RWPE2 (cell line): ENCODE measurements around the gene NIT1.
"Not testable (repeated sequence)": the region's sequence is repeated elsewhere in the genome, so short reads cannot be mapped to it uniquely, and the experiment has no call there.

ENCODE experiments used
- ATAC-seq: fragments of 200-7000 bp; cut with Tn5 transposase; 3 replicates; pipeline ENCODE4 v1.9.1; 2021; ENCODE audit warnings: low read depth
- DNase-seq: peaks from one replicate; pipeline ENCODE4 v3.0.0-alpha.2; 2020; ENCODE audit warnings: low spot score
- H3K27ac ChIP-seq: fragments of 450-650 bp; 2 replicates; pipeline ENCODE4 v1.5.1; 2017; ENCODE audit warnings: mild to moderate bottlenecking; ENCODE audit not compliant: poor library complexity, severe bottlenecking
- H3K27me3 ChIP-seq: fragments of 250-450 bp; sonication (Bioruptor Pico); 2 replicates; pipeline ENCODE4 v1.5.1; 2021; ENCODE audit warnings: mild to moderate bottlenecking, moderate library complexity; ENCODE audit not compliant: insufficient read depth, poor library complexity, severe bottlenecking
- H3K36me3 ChIP-seq: fragments of 250-450 bp; sonication (Bioruptor Pico); 2 replicates; pipeline ENCODE4 v1.5.1; 2020; ENCODE audit warnings: low read depth, mild to moderate bottlenecking, moderate library complexity
- H3K4me1 ChIP-seq: fragments of 250-450 bp; sonication (Bioruptor Pico); 2 replicates; pipeline ENCODE4 v1.5.1; 2021; ENCODE audit warnings: mild to moderate bottlenecking, moderate library complexity; ENCODE audit not compliant: insufficient read depth, poor library complexity, severe bottlenecking
- H3K4me3 ChIP-seq: fragments of 250-450 bp; sonication (Bioruptor Pico); 2 replicates; pipeline ENCODE4 v1.5.1; 2021; ENCODE audit warnings: mild to moderate bottlenecking, moderate library complexity; ENCODE audit not compliant: severe bottlenecking
- H3K9me3 ChIP-seq: fragments of 250-450 bp; sonication (Bioruptor Pico); 2 replicates; pipeline ENCODE4 v1.5.1; 2021; ENCODE audit warnings: mild to moderate bottlenecking, moderate library complexity; ENCODE audit not compliant: severe bottlenecking
- TF ChIP-seq, protein P1 (sequence below): fragments of 450-650 bp; IDR thresholded peaks from one replicate; pipeline ENCODE4 v1.5.1; 2017; ENCODE audit warnings: mild to moderate bottlenecking, moderate library complexity; ENCODE audit not compliant: poor library complexity, severe bottlenecking

Gene NIT1

GRCh38 chr1:161111527-161111926 is 6.4 kb upstream of the NIT1 start:
- TF ChIP-seq, protein P1, sequence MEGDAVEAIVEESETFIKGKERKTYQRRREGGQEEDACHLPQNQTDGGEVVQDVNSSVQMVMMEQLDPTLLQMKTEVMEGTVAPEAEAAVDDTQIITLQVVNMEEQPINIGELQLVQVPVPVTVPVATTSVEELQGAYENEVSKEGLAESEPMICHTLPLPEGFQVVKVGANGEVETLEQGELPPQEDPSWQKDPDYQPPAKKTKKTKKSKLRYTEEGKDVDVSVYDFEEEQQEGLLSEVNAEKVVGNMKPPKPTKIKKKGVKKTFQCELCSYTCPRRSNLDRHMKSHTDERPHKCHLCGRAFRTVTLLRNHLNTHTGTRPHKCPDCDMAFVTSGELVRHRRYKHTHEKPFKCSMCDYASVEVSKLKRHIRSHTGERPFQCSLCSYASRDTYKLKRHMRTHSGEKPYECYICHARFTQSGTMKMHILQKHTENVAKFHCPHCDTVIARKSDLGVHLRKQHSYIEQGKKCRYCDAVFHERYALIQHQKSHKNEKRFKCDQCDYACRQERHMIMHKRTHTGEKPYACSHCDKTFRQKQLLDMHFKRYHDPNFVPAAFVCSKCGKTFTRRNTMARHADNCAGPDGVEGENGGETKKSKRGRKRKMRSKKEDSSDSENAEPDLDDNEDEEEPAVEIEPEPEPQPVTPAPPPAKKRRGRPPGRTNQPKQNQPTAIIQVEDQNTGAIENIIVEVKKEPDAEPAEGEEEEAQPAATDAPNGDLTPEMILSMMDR: no peak
- Histone ChIP-seq H3K27me3 (no peaks in the 10 kb centered on the region), H3K4me3 (no peak overlapping the region), H3K4me1 (peaks cover 12% of the 10 kb centered on the region), H3K27ac (no peak overlapping the region), H3K36me3 (peaks cover 62% of the 10 kb centered on the region), H3K9me3 (no peaks in the 10 kb centered on the region)
- no peak for DNase-seq
- ATAC-seq: no peak

GRCh38 chr1:161113915-161114314 is 4.0 kb upstream of the NIT1 start:
- H3K4me1 ChIP-seq: peaks cover 19% of the 10 kb centered on the region
- ATAC-seq (no peak), DNase-seq (no peak)
- peak overlapping the region; percentile 75 for H3K27ac ChIP-seq
- H3K27me3 ChIP-seq: no peaks in the 10 kb centered on the region
- H3K36me3 ChIP-seq: peaks cover 56% of the 10 kb centered on the region
- TF ChIP-seq, protein P1: no peak
- no peaks in the 10 kb centered on the region for H3K9me3 ChIP-seq
- H3K4me3 ChIP-seq: no peak overlapping the region

DNA sequence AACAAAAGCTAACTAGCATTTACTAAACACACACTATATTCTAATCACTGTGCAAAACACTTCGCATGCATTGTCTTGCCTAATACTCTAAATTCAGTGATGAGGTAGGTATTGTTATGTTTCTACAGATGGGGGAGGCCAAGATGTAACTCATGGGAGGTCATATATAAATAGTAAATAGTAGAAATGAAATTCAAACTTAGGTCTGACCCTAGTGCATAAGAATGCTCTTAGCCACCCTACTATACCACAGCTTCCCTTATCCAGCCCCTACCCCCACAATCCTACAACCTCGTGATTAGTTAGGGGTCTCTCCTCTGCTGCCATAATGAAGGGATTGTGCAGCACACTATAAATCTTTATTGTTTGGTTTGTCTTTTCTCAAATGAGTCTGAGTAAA is 3.3 kb upstream of the NIT1 start:
- ATAC-seq (no peak), DNase-seq (no peak)
- TF ChIP-seq, protein P1: no peak
- Histone ChIP-seq H3K36me3 (peaks cover 56% of the 10 kb centered on the region), H3K9me3 (no peaks in the 10 kb centered on the region), H3K4me1 (peaks cover 26% of the 10 kb centered on the region), H3K4me3 (no peak overlapping the region), H3K27ac (peak overlapping the region; percentile 75), H3K27me3 (no peaks in the 10 kb centered on the region)

GRCh38 chr1:161115132-161115711 is 2.7 kb upstream of the NIT1 start:
- H3K27me3 ChIP-seq: no peaks in the 10 kb centered on the region
- no peaks in the 10 kb centered on the region for H3K9me3 ChIP-seq
- H3K4me3 ChIP-seq: no peak overlapping the region
- ATAC-seq (peak; percentile 78), DNase-seq (peak; percentile 87)
- TF ChIP-seq, protein P1: no peak
- H3K27ac ChIP-seq: peak overlapping the region; percentile 75
- H3K4me1 ChIP-seq: peaks cover 26% of the 10 kb centered on the region
- peaks cover 56% of the 10 kb centered on the region for H3K36me3 ChIP-seq

GRCh38 chr1:161115961-161116360 is 1.9 kb upstream of the NIT1 start:
- H3K4me1 ChIP-seq: peaks cover 26% of the 10 kb centered on the region
- not testable (repeated sequence) for H3K27me3 ChIP-seq, ATAC-seq, H3K4me3 ChIP-seq, H3K9me3 ChIP-seq, DNase-seq
- H3K27ac ChIP-seq: peak overlapping the region; percentile 75
- H3K36me3 ChIP-seq: peaks cover 60% of the 10 kb centered on the region
